ENCODE data around the gene OGT. TPM values are rescaled to one million over a fixed set of nuclear protein-coding genes. Genes with fewer than 3 reads are reported as not detected.
A peak's percentile ranks its signal among the peaks of the same experiment; 100 is the strongest.

OGT gene
- total and polyA plus RNA-seq, 10 of the 15 experiments (the other 5 are each of a cell fraction or from before 2014, with no cell fraction given), result 38.2 to 671 (median 107) TPM

DNA sequence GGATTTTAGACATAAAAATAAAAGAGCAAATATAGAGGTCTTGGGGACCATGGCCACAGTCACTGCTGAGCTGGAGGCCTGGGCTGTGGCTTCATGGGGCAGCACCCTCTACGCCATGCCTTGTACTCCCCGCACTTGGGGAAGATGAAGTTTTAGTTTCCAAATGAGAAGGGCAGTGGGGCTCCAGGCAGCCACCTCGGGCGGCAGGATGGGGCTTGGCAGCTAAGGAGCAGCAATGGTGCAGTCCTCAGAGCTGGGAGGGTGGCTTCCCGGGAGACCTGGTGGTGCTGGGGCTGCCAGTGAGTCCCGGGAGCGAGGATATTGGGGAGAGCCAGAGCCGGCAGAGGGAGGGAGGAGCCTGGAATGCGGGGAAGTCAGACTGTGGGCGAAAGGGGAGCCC is 83.0 kb downstream of the OGT start:
- DNase-seq (ENCODE audit: low read depth, low spot score), result no peak
- FAIRE-seq, result no peak
- Histone ChIP-seq H3K4me1 (ENCODE audit: control insufficient read depth, insufficient read depth, low read length) (peaks cover 20% of the 10 kb centered on the region), H3K36me3 (ENCODE audit: control insufficient read depth in 2 of 2, insufficient read depth in 2 of 2, low read length in 1 of 2) (peaks cover 0 to 3% of the 10 kb centered on the region in 2 experiments; a peak in 2 of 4 replicates), H3K9me3 (replicated peaks; ENCODE audit: control insufficient read depth, insufficient read depth, low read length) (no peaks in the 10 kb centered on the region; the same call in 1 of the 3 replicates), H3K4me2 (ENCODE audit: control insufficient read depth, insufficient read depth) (peak overlapping the region; percentile 80), H3K27ac (ENCODE audit: control insufficient read depth, insufficient read depth) (peak overlapping the region; percentile 90), H4K20me1 (ENCODE audit: control insufficient read depth, insufficient read depth) (no peaks in the 10 kb centered on the region), H3K79me2 (ENCODE audit: control insufficient read depth, insufficient read depth, low read length) (peaks cover 22% of the 10 kb centered on the region), H3K4me3 (peak overlapping the region; percentile 69), H3K9ac (ENCODE audit: control insufficient read depth, insufficient read depth, low read length) (peak overlapping the region; percentile 50), H3K27me3 (replicated peaks in 1 of 2; ENCODE audit: control insufficient read depth in 2 of 2, insufficient read depth in 2 of 2, low read length in 1 of 2) (no peaks in the 10 kb centered on the region), H2AFZ (ENCODE audit: control insufficient read depth, low read depth, low read length) (no peak overlapping the region)
- SMC1A ChIA-PET (ENCODE audit: uncharacterized antibody, unreplicated experiment), result interaction anchor here (1.1 to 5.0 kb wide), 4 partner anchors 9 to 36 kb away, joined by 3 to 33 read pairs (median 4); no protein-coding TSS in a partner anchor
- CTCF ChIA-PET, result interaction anchor here (0.7 to 1.4 kb wide), 4 partner anchors 17 to 83 kb away, joined by 4 to 6 read pairs (median 5); partner anchors contain the start of gene OGT
- 33% methylated on average over 9 of the region's 10 CpGs for WGBS (ENCODE audit: insufficient coverage, insufficient replicate concordance, low lambda C conversion rate, missing lambda C conversion rate)
- RAD21 ChIA-PET (ENCODE audit: unreplicated experiment), result interaction anchor here (0.8 to 3.2 kb wide), 3 partner anchors 17 to 36 kb away, joined by 3 to 9 read pairs (median 5); no protein-coding TSS in a partner anchor
- peak; percentile 30 for ATAC-seq
- POLR2A ChIA-PET, result no interaction called here
- TF ChIP-seq DPF2 (IDR thresholded peaks at IDR 0.05), result no peak
- 0 out of 2 replicates have a peak, but pooled peaks have one; percentile 9 for TF ChIP-seq EED (IDR thresholded peaks at IDR 0.05; ENCODE audit: low read depth)
- in situ Hi-C loops (cut with MboI) (loop anchor here (5.0 kb wide), 1 partner anchor 36 kb away; no protein-coding TSS in a partner anchor), intact Hi-C loops (cut with micrococcal nuclease; ENCODE audit: unreplicated experiment) (loop anchor here (5.0 kb wide), 1 partner anchor 74 kb away; no protein-coding TSS in a partner anchor)
- no TSS peak for BruUV-seq (replicated peaks)

DNA sequence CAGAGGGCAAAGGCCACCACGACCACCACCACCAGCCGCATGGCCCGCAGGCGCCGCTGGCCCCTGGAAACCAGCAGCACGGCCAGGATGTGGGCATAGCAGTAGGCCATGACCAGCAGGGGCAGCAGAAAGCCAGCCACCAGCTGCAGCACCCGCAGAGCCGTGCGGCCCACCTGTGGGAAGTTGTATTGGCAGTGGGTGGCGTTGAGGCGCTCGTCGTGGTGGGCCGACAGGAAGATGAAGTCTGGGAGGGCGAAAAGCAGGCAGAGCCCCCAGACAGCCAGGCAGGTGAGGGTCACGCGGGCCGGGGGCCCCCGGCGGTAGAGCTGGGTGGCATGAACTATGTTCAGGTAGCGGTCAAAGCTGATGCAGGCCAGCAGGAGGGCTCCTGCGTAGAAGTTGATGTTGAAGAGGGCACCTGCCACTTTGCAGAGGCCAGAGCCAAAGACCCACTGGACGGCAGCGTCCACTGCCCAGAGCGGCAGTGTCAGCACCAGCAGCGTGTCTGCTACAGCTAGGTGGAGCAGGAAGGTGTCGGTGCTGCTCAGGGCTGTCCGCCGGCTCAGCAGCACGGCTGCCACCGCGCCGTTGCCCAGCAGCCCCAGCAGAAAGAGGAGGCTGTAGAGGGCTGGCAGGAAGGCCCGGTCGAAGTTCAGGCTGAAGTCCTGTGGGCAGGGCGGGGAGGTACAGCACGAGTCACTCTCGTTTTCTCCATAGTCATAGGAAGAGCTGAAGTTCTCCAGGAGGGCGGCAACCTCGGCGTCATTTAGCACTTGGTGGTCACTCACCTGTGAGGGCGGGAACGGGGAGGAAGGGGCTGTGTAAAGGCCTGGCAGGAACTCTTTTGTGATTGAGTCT is 84.0 kb downstream of the OGT start:
- H3K36me3 ChIP-seq (ENCODE audit: control insufficient read depth in 2 of 2, insufficient read depth in 2 of 2, low read length in 1 of 2), result peaks cover 0 to 3% of the 10 kb centered on the region in 2 experiments; a peak in 2 of 4 replicates
- no peaks in the 10 kb centered on the region; the same call in 1 of the 3 replicates for H3K9me3 ChIP-seq (replicated peaks; ENCODE audit: control insufficient read depth, insufficient read depth, low read length)
- H3K4me3 ChIP-seq, result peak overlapping the region; percentile 69; the same call in 1 of the 2 replicates
- RAD21 ChIA-PET (ENCODE audit: unreplicated experiment), result interaction anchor here (2.7 to 3.8 kb wide), 5 partner anchors 16 to 82 kb away, joined by 9 to 24 read pairs (median 20); no protein-coding TSS in a partner anchor
- DNase-seq (ENCODE audit: low read depth, low spot score) (no peak), ATAC-seq (peak; percentile 7), FAIRE-seq (no peak)
- 82% methylated on average over 35 of the region's 43 CpGs for WGBS (ENCODE audit: insufficient coverage, insufficient replicate concordance, low lambda C conversion rate, missing lambda C conversion rate)
- no peaks in the 10 kb centered on the region for H4K20me1 ChIP-seq (ENCODE audit: control insufficient read depth, insufficient read depth)
- H3K27me3 ChIP-seq (replicated peaks in 1 of 2; ENCODE audit: control insufficient read depth in 2 of 2, insufficient read depth in 2 of 2, low read length in 1 of 2), result no peaks in the 10 kb centered on the region
- H3K4me1 ChIP-seq (ENCODE audit: control insufficient read depth, insufficient read depth, low read length), result peaks cover 25% of the 10 kb centered on the region
- in situ Hi-C loops (cut with MboI), result loop anchor here (5.0 kb wide), 1 partner anchor 35 kb away; no protein-coding TSS in a partner anchor
- no TSS peak for BruUV-seq (replicated peaks)
- H3K79me2 ChIP-seq (ENCODE audit: control insufficient read depth, insufficient read depth, low read length), result peaks cover 22% of the 10 kb centered on the region
- SMC1A ChIA-PET (ENCODE audit: uncharacterized antibody, unreplicated experiment), result interaction anchor here (1.1 to 9.3 kb wide), 7 partner anchors 18 to 83 kb away, joined by 3 to 119 read pairs (median 5); no protein-coding TSS in a partner anchor
- H3K27ac ChIP-seq (ENCODE audit: control insufficient read depth, insufficient read depth), result peak overlapping the region; percentile 90
- H3K4me2 ChIP-seq (ENCODE audit: control insufficient read depth, insufficient read depth), result peak overlapping the region; percentile 80
- intact Hi-C loops (cut with micrococcal nuclease; ENCODE audit: unreplicated experiment), result loop anchor here (5.0 kb wide), 1 partner anchor 75 kb away; no protein-coding TSS in a partner anchor
- CTCF ChIA-PET, result interaction anchor here (1.0 to 3.4 kb wide), 4 partner anchors 12 to 34 kb away, joined by 4 to 24 read pairs (median 6); no protein-coding TSS in a partner anchor
- H3K9ac ChIP-seq (ENCODE audit: control insufficient read depth, insufficient read depth, low read length), result peak overlapping the region; percentile 72
- H2AFZ ChIP-seq (ENCODE audit: control insufficient read depth, low read depth, low read length), result no peak overlapping the region
- POLR2A ChIA-PET, result interaction anchor here (0.9 to 2.4 kb wide), 3 partner anchors 16 to 84 kb away, joined by 3 to 10 read pairs (median 4); partner anchors contain the start of gene OGT
- TF ChIP-seq POLR2AphosphoS5 (IDR thresholded peaks at IDR 0.05; ENCODE audit: low read length), result 0 out of 2 replicates have a peak, but pooled peaks have one; percentile 13
- TF ChIP-seq, protein P1, sequence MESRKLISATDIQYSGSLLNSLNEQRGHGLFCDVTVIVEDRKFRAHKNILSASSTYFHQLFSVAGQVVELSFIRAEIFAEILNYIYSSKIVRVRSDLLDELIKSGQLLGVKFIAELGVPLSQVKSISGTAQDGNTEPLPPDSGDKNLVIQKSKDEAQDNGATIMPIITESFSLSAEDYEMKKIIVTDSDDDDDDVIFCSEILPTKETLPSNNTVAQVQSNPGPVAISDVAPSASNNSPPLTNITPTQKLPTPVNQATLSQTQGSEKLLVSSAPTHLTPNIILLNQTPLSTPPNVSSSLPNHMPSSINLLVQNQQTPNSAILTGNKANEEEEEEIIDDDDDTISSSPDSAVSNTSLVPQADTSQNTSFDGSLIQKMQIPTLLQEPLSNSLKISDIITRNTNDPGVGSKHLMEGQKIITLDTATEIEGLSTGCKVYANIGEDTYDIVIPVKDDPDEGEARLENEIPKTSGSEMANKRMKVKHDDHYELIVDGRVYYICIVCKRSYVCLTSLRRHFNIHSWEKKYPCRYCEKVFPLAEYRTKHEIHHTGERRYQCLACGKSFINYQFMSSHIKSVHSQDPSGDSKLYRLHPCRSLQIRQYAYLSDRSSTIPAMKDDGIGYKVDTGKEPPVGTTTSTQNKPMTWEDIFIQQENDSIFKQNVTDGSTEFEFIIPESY (IDR thresholded peaks at IDR 0.05), result 0 out of 2 replicates have a peak, but pooled peaks have one; percentile 35
- no peak for TF ChIP-seq NRF1 (conservative IDR thresholded peaks at IDR 0.05; ENCODE audit: low read depth, low read length)
- TF ChIP-seq, protein P2, sequence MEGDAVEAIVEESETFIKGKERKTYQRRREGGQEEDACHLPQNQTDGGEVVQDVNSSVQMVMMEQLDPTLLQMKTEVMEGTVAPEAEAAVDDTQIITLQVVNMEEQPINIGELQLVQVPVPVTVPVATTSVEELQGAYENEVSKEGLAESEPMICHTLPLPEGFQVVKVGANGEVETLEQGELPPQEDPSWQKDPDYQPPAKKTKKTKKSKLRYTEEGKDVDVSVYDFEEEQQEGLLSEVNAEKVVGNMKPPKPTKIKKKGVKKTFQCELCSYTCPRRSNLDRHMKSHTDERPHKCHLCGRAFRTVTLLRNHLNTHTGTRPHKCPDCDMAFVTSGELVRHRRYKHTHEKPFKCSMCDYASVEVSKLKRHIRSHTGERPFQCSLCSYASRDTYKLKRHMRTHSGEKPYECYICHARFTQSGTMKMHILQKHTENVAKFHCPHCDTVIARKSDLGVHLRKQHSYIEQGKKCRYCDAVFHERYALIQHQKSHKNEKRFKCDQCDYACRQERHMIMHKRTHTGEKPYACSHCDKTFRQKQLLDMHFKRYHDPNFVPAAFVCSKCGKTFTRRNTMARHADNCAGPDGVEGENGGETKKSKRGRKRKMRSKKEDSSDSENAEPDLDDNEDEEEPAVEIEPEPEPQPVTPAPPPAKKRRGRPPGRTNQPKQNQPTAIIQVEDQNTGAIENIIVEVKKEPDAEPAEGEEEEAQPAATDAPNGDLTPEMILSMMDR (IDR thresholded peaks at IDR 0.05 in 2 of 3, conservative IDR thresholded peaks at IDR 0.05 in 1 of 3; ENCODE audit: control insufficient read depth in 2 of 3, extremely low read depth in 1 of 3, insufficient read depth in 1 of 3, low read depth in 3 of 3, low read length in 3 of 3), result peak in 2 of 3 experiments; percentile 10 to 17; a peak in 1 of 6 replicates
- TF ChIP-seq, protein P3, sequence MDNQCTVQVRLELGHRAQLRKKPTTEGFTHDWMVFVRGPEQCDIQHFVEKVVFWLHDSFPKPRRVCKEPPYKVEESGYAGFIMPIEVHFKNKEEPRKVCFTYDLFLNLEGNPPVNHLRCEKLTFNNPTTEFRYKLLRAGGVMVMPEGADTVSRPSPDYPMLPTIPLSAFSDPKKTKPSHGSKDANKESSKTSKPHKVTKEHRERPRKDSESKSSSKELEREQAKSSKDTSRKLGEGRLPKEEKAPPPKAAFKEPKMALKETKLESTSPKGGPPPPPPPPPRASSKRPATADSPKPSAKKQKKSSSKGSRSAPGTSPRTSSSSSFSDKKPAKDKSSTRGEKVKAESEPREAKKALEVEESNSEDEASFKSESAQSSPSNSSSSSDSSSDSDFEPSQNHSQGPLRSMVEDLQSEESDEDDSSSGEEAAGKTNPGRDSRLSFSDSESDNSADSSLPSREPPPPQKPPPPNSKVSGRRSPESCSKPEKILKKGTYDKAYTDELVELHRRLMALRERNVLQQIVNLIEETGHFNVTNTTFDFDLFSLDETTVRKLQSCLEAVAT (IDR thresholded peaks at IDR 0.05), result 0 out of 2 replicates have a peak, but pooled peaks have one; percentile 65

Data from GM12878 (cell line).